Stimulated activated CD4-positive, alpha-beta T cell treated with anti-CD3 and anti-CD28 coated beads, Interleukin-1b, Interleukin-23, amount 100 ng/mL, for 4 hours (primary cell): ENCODE results near the gene VSIG4.

Experiments used
- DNase-seq, 2 donors: peaks; one replicate each; pipeline ENCODE4 v3.0.0-alpha.2; 2020; ENCODE audit warnings: low read depth in 2 of 2

The VSIG4 gene

GRCh38 chrX:66024092-66024467, 15.8 kb downstream of the VSIG4 start:
- DNase-seq, result no peak

GRCh38 chrX:66023385-66024091, 16.3 kb downstream of the VSIG4 start:
- no peak for DNase-seq

DNA sequence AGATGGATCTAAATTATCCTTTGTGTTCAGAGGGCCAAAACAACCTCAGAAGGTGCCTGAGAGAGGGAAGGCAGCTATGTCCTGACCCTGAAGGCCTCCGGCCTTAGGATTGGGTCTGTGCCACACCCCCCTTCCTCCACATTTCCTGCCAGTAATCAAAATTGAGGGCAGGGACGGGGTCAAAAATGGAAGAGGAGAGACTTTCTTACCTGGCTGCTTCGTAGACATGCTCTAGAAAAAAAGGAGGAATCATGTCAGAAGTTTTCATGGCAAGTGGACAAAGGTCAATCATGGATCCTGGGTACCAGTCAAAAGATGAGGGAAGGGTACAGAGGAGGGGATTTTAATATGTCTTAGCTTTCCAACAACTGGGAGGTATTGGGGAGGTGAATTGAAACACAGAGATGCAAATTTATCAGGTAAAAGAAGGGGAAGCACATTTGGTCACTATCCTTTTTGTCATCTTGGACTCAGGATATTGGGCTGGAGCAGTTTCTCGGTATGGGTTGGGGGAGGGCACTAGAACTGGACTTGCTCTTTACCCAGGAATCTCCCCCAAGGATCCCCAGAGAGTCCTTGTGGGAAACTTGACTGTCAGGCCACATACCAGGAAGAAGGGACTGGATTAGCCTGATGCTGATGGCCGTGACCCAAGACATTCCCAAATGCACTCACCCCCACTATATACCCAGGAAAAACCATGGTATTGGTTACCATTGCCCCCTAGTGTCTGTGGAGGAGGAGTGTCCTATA, 17.1 kb downstream of the VSIG4 start:
- DNase-seq, result no peak

DNA sequence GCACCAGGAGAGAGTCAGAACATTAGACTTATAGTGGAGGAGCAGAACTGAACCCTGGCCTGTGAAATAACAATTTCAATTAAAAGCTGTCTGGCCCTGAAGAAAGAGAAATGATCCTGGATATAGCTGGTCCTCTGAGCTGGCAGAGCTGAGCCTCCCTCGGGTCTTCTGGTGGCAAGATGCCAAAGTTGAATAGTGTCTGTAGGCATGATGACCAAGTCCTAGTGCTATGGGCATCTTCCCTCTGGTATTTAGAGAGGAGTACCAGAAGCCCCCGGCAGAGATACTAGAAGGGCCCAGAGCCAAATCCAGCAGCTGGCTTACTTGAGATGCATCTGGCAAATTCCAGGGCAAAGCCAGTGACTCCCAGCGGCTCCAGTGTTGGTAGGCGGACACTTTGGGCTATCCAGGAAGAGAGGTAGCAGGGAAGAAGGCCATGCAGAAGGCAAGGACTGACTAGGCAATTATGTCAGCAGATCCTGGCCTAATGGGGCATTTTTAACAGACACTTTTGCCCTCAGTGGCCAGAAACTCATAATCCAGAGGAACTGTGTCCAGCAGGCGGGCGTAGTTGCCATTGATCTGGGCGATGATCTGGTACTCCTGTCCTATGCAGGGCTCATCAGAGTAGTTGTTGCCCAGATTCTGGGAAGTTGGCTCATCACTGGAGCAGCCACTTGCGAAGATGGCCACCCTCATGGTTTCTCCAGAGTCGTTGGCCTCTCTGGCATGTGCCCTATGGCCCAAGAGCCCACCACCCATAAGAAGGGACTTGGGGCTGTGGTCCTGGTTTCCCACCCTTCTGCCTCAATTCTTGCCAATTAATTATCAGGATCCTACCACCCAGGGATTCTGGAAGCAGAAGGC, 17.9 kb downstream of the VSIG4 start:
- no peak for DNase-seq

- no peak for DNase-seq
These were observed 18.5 kb downstream of the VSIG4 start for GRCh38 chrX:66021401-66021764.

DNA sequence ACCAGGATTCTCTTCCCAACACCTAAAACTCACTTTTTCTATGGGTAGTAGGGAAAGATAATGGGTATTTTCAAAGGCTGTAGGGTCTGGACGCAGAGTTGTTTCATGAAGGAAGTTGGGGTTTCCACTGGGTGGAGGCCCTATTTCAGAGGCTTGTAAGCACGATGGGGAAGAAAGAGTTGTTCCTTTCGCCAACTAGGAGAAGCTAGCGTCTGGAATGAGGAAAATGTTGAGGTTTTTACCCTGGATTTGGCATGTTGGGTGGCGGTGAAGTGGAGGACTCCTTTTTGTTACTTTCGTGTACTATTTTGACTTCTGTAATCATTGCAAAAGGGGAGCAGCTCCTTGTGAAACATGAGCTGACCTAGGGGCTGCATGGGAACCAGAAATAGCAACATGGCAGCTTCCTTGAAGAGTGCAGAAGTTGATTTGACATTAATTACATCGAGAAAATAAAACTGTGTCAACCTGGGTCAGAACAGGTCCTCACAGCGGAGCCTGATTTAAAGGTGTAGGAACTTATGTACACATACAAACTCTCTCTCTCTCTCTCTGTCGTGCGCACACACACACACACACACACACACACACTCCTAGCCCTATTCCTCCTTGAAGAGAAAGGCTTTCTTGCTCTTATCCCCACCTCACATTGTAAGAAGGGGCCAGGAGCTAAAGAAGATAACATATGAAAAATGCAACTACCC, 19.1 kb downstream of the VSIG4 start:
- DNase-seq, result no peak

GRCh38 chrX:66019974-66020373, 19.9 kb downstream of the VSIG4 start:
- no peak for DNase-seq

- no peak for DNase-seq
These were observed 20.6 kb downstream of the VSIG4 start for GRCh38 chrX:66019310-66019652.

GRCh38 chrX:66018585-66019309, 21.1 kb downstream of the VSIG4 start:
- no peak for DNase-seq

DNA sequence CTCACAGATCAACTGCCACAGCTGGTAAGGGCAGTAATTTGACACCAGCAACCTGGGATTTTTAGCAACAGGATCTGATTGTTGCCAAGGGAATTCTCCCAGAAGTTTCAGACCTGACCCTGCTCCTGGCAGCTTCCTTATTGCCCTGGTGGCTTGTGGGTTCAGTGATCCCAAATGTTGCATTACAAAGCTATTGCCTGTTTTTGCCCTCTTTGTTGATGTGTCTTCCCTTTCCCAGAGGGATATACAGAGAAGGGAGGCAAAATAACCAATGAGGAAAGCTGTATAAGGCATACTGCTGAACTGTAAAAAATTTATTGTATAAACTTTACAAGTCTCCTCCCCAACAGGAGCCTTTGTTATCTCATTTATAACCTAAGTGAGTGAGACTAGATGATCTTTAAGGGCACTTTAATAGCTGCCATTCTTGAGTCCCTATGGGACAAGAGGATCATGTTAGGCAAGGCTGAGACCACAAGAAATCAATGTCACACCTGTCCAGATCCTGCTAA, 22.2 kb downstream of the VSIG4 start:
- no peak for DNase-seq

- no peak for DNase-seq
These were observed 22.8 kb downstream of the VSIG4 start for GRCh38 chrX:66016905-66017658.

DNA sequence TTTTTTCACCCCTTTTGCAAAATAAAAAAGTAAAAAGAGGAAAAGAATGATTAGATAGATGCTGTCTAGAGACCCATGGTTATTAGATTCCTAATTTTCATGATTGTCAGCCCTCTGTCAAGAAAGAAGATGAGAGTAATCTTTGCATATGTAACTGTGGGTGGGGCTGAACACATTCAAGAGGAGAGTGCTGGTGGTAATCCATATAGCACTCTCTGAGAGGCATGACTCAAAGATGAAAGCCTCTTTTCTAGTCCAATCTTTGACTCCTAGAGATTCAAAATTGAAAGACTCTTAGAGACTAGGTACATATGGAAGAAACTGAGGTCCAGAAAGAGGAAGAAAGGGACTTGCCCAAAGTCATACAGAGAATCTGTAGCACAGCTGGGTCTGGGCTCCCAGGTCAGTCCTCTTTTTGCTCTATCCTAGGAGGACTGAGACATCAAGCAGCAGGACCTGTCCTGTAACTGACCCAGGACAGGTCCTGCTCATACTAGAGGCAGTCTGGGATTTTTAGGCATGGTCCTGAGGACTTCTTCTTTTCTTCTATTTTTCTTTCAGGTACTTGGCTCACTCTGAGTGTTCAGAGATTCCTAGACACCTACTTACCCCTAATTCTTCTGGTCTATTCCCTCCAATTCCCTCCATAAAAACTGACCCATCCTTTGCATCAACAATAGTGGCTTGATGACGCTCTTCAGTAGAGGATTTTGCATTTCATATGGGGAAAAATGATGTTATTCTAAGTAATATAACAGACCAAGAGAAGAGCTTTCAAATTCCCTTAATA, 23.8 kb downstream of the VSIG4 start:
- DNase-seq, result no peak

DNA sequence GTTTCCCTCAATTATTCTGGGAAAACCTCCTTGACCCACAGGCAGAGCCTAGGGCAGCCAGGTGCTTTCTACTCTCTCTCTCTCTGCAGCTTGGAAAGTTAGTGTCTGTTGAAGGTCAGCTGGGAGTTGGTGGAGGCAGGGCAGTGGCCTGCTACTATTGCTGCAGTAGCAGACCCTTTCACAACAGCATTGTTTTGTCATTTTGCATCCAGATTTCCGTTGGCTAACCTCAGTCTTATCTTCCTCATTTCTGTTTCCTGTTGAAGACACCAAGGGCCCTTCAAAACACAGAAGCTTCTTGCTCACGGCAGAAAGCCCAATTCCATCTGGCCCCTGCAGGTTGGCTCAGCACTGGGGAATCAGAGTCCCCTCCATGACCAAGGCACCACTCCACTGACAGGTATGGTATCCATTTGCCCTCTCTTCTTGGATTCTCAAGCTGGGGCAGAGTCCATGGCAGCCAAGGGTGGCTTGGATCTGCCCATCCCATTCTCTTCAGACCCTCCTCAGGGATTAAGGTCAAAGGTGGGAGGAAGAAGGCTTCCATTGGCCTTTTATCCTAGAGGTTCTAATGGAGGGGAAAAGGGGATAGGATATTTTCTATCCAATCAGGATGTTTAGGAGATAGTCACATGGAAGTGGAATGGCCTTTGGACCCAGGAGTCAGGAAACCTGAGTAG, 24.6 kb downstream of the VSIG4 start:
- no peak for DNase-seq

DNA sequence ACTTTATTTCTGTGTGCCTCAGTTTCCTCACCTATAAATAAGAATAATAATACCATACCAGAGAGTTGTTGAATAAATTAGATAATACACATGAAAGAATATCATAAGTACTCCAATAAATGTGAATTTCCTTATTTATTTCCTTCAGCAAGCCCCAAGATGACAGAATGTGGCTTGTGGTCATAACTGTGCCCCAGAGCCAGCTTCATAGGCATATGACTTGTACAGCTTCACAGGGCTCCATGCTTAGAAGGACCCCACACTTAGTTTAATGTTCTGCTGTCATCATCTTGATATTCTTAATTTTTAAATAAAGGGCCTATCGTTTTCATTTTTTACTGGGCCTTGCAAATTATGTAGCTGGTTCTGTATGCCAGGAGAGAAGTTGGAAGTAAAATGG, 25.3 kb downstream of the VSIG4 start:
- DNase-seq, result no peak

- no peak for DNase-seq
These were observed 25.8 kb downstream of the VSIG4 start for GRCh38 chrX:66014084-66014483.

- DNase-seq, result no peak
These were observed 26.6 kb downstream of the VSIG4 start for GRCh38 chrX:66013194-66013816.

GRCh38 chrX:66012094-66012534, 27.8 kb downstream of the VSIG4 start:
- no peak for DNase-seq

GRCh38 chrX:66009231-66009845, 30.5 kb downstream of the VSIG4 start:
- DNase-seq, result no peak
